MCF 10A (cell line): Measurements from ENCODE around the gene MEIS2. TPM values are rescaled to one million over a fixed set of nuclear protein-coding genes. Genes with fewer than 3 reads are reported as not detected.

Experiments used
- BruUV-seq: library from RNA; stranded (reverse); fragments of 400-500 nt; replicated peaks from 2 replicates; lab custom pipeline; 2021; lab: Mats Ljungman, UMichigan
- CTCF ChIA-PET: fragments of 300-600 bp; sonication (Branson Sonifier 250); formaldehyde crosslinking; extraction: SDS; loops from one replicate; lab custom pipeline; 2021; ENCODE audit warnings: antibody characterized with exemption, inconsistent platforms; lab: Yijun Ruan, JAX
- POLR2A ChIA-PET: fragments of 300-600, 350-650 bp; sonication (Branson Sonifier 250); formaldehyde crosslinking; extraction: SDS; loops from one replicate; lab custom pipeline; 2020; ENCODE audit warnings: antibody characterized with exemption, inconsistent platforms; lab: Yijun Ruan, JAX
- DNase-seq: peaks from one replicate; pipeline ENCODE4 v3.0.0-alpha.2; 2018; ENCODE audit not compliant: unreplicated experiment
- H3K27ac Mint-ChIP-seq: one replicate; pipeline ENCODE4 v1.8.0; 2022; ENCODE audit warnings: mild to moderate bottlenecking, low read depth, mixed read lengths; ENCODE audit not compliant: unreplicated experiment
- H3K27me3 Mint-ChIP-seq: one replicate; pipeline ENCODE4 v1.8.0; 2022; ENCODE audit warnings: mixed read lengths; ENCODE audit not compliant: insufficient read depth, unreplicated experiment
- H3K36me3 Mint-ChIP-seq: one replicate; pipeline ENCODE4 v1.8.0; 2022; ENCODE audit warnings: mild to moderate bottlenecking, moderate library complexity, mixed read lengths; ENCODE audit not compliant: insufficient read depth, unreplicated experiment
- H3K4me1 Mint-ChIP-seq: one replicate; pipeline ENCODE4 v1.8.0; 2022; ENCODE audit warnings: mixed read lengths; ENCODE audit not compliant: insufficient read depth, unreplicated experiment
- H3K4me3 Mint-ChIP-seq: one replicate; pipeline ENCODE4 v1.8.0; 2022; ENCODE audit warnings: mild to moderate bottlenecking, moderate library complexity, mixed read lengths; ENCODE audit not compliant: unreplicated experiment
- H3K9me3 Mint-ChIP-seq: one replicate; pipeline ENCODE4 v1.8.0; 2022; ENCODE audit warnings: mixed read lengths; ENCODE audit not compliant: unreplicated experiment
- intact Hi-C: fragments of 100-400 bp; cut with micrococcal nuclease; formaldehyde crosslinking; loops from 2 replicates; pipeline ENCODE4 v1.14.1; 2022
- total RNA-seq: library from RNA; stranded (reverse); gene quantifications from 2 replicates; pipeline ENCODE4 v1.2.3, GENCODE V29; 2022
- TF ChIP-seq, protein P1 (sequence below): fragments of 200-600 bp; IDR thresholded peaks from one replicate; pipeline ENCODE4 v1.8.0; 2022; ENCODE audit warnings: antibody characterized with exemption, mild to moderate bottlenecking; ENCODE audit not compliant: unreplicated experiment

Gene MEIS2
- total RNA-seq, 1 experiment from 2014 or later = 6.9 TPM

- Mint-ChIP-seq H3K4me3 (no peak overlapping the region), H3K27me3 (no peaks in the 10 kb centered on the region), H3K4me1 (no peaks in the 10 kb centered on the region), H3K36me3 (no peaks in the 10 kb centered on the region), H3K9me3 (no peaks in the 10 kb centered on the region), H3K27ac (no peak overlapping the region)
- POLR2A ChIA-PET = no interaction called here
- TF ChIP-seq, protein P1, sequence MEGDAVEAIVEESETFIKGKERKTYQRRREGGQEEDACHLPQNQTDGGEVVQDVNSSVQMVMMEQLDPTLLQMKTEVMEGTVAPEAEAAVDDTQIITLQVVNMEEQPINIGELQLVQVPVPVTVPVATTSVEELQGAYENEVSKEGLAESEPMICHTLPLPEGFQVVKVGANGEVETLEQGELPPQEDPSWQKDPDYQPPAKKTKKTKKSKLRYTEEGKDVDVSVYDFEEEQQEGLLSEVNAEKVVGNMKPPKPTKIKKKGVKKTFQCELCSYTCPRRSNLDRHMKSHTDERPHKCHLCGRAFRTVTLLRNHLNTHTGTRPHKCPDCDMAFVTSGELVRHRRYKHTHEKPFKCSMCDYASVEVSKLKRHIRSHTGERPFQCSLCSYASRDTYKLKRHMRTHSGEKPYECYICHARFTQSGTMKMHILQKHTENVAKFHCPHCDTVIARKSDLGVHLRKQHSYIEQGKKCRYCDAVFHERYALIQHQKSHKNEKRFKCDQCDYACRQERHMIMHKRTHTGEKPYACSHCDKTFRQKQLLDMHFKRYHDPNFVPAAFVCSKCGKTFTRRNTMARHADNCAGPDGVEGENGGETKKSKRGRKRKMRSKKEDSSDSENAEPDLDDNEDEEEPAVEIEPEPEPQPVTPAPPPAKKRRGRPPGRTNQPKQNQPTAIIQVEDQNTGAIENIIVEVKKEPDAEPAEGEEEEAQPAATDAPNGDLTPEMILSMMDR = no peak
- CTCF ChIA-PET = no interaction called here
- no peak for DNase-seq
- intact Hi-C loops = no loop called here
- no TSS peak for BruUV-seq
These were observed 150.0 kb downstream of the MEIS2 start for GRCh38 chr15:36950371-36950770.

GRCh38 chr15:36948982-36949381 lies 151.4 kb downstream of the MEIS2 start:
- TF ChIP-seq, protein P1 = no peak
- no TSS peak for BruUV-seq
- no peaks in the 10 kb centered on the region for H3K36me3 Mint-ChIP-seq
- H3K27ac Mint-ChIP-seq = no peak overlapping the region
- ChIA-PET CTCF (interaction anchor here (0.6 kb wide), 2 partner anchors 27 to 56 kb away, joined by 3 to 7 read pairs; no protein-coding TSS in a partner anchor), POLR2A (interaction anchor here (0.6 kb wide), 1 partner anchor 1452 kb away, joined by 3 read pairs; no protein-coding TSS in a partner anchor)
- H3K4me3 Mint-ChIP-seq = no peak overlapping the region
- H3K27me3 Mint-ChIP-seq = no peaks in the 10 kb centered on the region
- H3K4me1 Mint-ChIP-seq = no peaks in the 10 kb centered on the region
- no peak for DNase-seq
- intact Hi-C loops = no loop called here
- H3K9me3 Mint-ChIP-seq = no peaks in the 10 kb centered on the region

DNA sequence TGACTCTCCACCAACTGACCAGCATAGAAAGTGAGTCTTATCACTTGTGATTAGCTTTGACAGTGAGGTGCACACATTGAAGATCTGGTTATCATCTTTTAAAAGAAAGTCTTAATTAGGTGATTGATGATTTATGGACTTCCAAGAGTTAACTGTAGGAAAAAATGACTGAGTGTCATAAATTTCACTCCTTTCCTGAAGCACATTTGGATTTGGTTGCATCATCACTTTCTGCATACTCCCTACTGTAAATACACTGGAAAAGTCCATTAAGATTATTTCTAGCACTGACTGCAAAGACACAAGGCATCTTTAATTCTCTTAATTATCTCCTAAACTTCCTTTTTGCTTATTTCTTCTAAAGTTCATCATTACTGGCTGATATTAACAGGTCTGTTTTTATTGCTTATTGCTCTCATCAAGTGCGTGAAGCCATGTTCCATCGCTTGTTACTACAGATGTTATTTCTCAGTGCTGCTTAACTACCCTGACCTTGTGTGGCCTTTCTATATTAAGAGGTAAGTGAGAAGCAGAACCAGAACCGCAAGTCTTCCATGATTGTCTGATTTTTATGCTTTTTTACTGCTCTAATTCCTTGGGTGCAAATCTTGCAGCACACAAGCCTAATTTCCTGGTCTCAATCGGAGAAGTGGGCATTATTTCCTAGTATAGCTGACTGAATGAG lies 153.2 kb downstream of the MEIS2 start:
- TF ChIP-seq, protein P1 = no peak
- CTCF ChIA-PET = interaction anchor here (0.7 kb wide), 1 partner anchor 957 kb away, joined by 3 read pairs; no protein-coding TSS in a partner anchor
- no peaks in the 10 kb centered on the region for H3K4me1 Mint-ChIP-seq
- H3K27me3 Mint-ChIP-seq = no peaks in the 10 kb centered on the region
- H3K27ac Mint-ChIP-seq = no peak overlapping the region
- POLR2A ChIA-PET = no interaction called here
- BruUV-seq = no TSS peak
- no peaks in the 10 kb centered on the region for H3K9me3 Mint-ChIP-seq
- DNase-seq = no peak
- H3K4me3 Mint-ChIP-seq = no peak overlapping the region
- intact Hi-C loops = no loop called here
- no peaks in the 10 kb centered on the region for H3K36me3 Mint-ChIP-seq

DNA sequence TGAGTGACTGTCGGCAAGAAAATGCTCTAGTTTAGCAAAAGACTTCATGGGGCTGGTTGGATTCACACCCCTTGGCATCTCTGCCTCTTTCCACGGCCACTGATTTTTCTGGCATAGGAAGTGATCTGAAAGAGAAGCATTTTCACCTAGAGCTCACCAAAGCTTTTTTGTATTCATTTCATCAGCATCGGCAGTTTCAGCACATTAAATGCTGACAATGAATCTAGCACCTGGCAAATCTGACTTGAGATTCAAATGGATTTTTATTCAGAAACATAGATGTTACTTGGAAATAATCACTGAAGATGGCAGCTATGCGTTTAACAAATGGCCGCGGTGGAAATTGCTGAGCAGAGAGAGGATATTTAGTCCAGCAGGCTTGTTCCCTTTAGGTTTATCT lies 155.9 kb downstream of the MEIS2 start:
- intact Hi-C loops = no loop called here
- Mint-ChIP-seq H3K27me3 (no peaks in the 10 kb centered on the region), H3K27ac (no peak overlapping the region), H3K36me3 (no peaks in the 10 kb centered on the region), H3K9me3 (no peaks in the 10 kb centered on the region), H3K4me1 (no peaks in the 10 kb centered on the region), H3K4me3 (no peak overlapping the region)
- TF ChIP-seq, protein P1 = no peak
- ChIA-PET CTCF (no interaction called here), POLR2A (interaction anchor here (0.6 kb wide), 1 partner anchor 354 kb away, joined by 3 read pairs; no protein-coding TSS in a partner anchor)
- no peak for DNase-seq
- no TSS peak for BruUV-seq
